NCI-H526 (cell line): ENCODE measurements around the gene RPS3.

Source experiments
- DNase-seq, 2 experiments: peaks; one replicate each; lab custom pipeline; 2025; lab: John Stamatoyannopoulos, UW

RPS3 gene

DNA sequence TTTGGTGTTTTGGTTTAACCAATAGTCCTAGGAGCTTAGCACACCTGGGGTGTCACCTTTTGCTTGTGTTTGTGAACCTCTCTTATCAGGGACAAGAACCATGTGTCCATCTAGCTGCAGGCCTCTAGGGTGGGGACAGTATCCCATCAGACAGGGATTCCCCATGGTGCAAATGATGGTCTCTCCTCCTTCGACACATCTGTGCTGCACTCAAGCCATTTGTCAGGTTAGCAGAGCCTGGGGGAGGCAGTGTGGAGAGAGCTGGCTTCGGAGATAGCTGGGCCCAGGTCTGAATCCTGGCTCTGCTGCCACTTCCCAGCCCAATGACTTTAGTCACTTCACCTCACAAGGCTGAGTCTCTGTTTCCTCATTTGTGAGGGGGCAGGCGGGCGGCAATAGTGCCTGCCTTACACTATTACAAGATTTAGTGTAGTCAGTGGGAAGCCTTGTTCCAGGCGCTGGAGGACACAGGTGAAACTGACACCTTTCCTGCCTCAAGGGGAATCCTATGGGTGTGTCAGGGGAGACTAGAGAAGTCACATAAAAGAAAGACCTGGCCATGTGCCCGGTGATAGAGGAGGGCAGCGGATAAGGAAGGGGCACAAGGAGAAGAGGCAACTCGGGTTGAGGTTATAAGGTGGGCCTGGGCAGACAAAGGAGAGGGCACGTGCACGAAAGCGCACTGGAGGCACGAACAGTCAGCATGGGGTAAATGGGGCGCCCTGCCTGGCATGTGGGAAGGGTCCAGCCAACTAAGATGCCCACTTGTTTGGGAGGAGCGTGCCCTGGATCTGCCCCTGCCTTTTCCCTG lies 21.1 kb downstream of the RPS3 start:
- DNase-seq = no peak

DNA sequence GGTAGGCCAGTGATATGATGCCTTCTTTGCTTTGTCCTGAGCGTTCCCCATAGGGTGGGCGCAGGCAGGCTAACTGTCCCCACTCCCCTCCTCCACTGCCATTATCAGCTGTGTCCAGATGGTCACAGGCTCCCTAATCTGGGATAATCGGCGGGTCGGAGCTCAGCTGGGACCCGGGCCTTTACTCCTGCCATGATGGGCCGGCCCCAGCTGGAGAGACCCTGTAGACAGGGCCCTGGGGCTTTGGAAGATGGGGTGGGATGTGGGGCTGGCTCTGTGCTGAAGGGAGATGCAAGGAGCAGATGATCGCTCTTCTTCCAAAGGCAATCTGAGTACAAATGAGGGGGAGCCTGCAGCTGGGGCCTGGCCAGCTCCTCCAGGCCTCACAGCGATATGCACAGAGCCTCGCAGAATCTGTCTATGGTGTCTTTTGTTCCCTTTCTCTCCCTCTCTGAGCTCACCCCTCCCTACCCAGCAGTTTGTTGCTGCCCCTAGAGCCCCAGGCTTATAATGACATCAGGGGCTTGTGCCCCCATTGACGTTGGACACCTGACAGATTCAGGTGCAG lies 21.8 kb downstream of the RPS3 start:
- no peak for DNase-seq

DNA sequence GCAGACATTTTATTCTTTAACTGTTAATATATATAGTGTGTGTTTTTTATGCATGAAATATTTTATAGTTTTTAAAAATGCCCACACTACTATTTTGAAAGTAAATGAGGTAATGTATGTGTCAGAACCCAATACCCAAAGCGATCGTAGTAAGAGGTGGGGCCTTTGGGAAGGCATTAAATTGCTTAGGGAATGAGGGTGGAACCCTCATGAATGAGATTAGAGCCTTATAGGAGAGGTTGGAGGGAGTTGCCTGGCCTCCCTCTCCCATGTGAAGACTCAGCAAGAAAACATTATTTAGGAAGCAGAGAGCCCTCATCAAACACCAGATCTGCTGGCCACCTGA lies 22.6 kb downstream of the RPS3 start:
- DNase-seq = no peak

DNA sequence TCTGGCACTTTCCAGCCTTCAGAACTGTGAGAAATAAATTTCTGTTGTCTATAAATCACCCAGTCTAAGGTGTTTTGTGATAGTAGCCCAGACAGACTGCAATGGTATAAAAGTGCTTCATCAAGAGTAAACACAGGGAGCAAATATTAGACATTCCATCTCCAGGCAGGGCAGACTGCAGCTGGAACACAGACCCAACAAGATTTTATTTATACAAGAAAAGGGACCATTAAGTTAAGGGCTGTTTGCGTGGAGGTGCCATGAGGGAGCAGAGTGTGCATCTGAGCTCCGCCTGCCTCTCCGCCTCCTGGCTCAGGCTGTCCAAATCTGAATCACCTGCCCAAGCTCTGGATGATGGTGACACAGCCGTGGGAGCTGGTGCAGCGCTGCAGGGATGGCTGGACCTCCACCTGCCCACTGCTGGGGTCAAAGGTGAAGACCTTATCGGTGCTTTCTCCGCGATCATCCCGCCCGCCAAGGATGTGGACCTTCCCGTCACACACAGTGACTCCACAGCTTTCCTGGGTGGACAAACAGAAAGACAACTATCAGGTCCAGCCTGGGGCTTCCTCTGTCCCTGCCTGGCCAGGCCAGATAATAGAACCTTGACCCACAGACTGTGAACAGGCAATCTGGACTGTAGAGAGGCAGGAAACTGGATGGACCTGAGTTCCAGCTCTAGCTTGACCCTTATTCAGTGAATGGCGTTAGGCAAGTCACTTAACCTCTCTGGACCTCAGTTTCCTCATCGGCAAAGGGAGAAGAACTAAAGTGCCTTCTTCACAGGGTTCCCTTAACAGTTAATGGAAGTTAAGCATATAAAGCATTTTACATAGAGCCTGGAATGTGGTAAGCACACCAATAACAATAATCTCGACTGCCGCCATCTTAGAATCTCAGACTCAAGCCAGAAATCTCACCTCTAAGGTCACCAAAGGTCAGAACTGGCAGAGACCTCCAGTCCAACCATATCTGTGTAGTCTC lies 23.2 kb downstream of the RPS3 start:
- DNase-seq = no peak

DNA sequence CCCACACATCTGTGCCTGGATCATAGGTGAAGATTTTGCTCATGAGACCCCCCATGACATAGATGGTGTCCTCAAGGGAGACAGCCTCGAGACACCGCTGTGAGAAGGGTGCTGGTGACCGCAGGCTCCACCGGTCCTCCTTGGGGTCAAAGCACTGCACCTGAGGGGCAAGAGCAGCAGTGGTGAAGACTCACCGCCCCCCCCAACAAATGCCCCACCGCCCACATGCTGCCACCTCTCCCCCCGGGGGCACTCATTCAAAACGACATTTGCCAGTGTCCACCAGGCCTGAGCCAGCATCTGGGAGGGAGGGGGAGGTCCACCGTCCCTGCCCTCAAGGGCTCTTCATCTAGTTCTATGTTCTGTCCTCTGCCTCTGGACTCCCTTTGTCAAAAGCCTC lies 24.4 kb downstream of the RPS3 start:
- no peak for DNase-seq

DNA sequence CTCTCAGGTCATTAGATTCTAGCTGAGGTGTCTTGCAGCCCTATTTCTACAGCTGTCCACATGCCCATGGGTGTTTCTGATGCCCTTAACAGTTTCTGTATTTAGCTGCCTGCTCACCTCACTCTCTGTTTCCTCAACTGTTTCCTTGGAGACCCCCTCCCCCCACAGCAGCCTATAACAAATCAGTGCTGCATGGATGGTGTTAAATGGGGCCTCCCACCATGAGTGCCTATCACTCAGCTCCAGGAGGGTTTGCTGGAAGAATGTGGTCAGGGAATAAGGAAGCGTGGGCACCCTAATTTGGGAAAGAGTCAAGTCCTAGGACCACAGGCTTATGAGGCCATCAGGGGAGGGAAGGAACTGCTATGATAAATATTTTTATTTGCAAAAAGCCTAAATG lies 25.1 kb downstream of the RPS3 start:
- no peak for DNase-seq

DNA sequence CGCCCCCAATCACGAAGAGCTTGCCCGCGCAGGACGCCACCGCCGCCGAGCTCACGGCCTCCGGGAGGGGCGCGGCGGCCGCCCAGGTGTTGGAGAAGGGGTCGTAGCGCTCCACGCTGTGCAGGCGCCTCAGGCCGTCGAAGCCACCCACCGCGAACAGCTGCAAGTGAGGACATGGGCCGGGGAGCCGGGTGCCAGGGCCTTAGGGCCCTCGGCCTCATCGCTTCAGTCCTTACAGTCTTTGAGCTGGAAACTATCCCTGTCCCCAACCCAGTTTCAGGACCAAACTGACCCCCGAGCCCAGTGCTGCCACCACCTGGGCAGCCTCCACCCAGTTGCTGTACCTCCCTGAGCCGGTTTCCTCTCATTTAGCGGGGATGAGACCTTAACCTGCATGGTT lies 26.1 kb downstream of the RPS3 start:
- DNase-seq = peak in 1 of 2 experiments; percentile 15

DNA sequence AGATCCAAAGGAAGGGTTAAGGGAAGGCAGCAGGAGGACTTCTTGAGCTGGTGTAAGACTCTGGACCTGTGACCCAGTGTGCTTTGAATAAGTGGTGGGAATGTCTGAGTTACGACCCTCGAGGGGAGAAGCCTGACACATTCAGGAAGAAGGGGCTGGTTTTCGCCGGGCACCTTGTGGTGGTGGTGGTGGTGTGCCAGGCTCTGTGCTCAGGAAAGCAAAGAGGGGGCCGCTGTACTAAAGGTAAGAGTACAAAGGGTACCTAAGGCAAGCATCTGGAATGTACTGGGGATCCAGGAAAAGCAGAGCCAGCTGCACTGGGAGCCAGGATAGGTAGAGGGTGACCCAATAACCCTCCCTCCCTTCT lies 27.4 kb downstream of the RPS3 start:
- DNase-seq = no peak

DNA sequence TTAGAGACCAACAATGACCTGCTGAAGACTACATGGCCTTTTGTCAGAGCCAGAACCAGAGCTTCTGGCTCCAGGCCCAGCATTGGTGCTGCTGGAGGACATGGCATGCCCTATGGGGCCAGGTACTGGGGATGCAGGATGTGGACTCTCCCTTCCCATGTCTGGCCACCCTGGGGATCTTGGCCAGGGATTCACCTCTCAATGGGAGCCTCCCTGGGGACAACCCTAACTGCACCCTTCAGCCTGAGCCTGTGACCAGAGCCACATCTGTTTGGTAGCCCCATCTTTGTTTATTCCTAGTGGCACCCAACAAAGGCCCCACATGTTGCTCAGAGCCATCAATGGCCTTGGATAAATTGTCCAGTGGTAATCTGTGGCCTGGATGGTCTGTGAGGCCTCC lies 27.9 kb downstream of the RPS3 start:
- no peak for DNase-seq

DNA sequence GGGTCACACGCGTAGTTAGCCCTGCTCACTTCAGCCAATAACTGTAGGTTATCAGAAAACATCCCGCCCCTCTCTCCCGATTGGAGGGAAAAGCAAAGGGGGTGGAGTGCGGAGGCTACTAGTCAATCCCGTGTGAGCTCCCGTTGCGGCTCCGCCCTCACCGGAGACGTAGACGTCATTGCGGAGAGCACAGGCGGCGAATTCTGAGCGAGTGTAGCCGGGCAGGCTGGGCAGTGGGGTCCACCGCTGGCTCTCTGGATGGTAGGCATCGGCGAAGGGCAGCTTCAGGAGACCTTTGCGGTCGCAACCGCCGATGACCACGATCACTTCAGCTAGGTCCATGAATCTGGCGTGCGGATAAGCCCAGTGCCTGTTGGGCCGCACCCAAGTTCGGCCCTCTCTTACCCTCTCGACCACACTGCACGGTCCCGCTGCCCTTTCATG lies 29.0 kb downstream of the RPS3 start:
- peak; percentile 93 to 97 for DNase-seq

DNA sequence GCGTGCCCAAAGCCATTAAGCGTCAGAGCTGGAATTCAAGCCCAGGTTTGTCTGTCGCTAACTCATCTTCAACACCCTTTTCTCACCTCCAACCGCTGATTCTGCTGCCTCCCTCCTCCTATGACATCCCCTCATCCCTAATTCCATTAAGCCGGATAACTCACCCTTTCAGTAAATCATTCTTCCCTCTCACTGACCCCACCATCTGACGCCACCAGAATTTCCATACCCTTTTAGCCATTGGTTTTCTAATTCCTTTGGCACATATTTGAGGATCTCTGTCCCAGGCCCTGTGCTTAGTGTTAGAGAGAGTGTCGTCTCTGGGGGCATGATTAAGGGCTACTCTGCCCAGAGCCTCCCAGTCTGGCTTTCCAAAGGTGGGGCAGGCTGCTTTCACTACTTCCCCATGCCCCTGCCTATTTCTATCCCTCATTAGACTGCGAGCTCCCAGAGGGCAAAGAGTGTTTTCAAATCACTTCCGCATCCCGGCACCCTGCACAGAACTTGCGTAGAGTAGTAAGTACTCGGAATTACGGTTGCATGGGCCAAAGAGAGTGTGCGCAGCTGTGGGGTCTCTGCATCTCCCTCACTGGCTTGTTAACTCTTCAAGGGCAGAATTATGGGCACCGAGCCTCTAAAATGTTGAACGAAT lies 29.8 kb downstream of the RPS3 start:
- DNase-seq = no peak

DNA sequence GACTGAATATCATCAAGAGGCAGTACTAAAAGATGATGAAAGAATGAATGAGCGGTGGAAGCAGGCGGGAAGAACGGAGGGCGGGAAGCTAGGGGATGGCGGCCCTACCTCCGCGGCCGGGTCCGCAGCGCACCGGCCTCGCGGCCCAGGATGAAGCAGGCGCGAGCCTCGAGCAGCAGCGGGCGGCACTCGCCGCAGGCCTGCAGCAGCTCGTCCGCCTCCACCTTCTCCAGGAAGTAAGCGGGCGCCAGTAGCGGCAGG lies 30.3 kb downstream of the RPS3 start:
- no peak for DNase-seq

DNA sequence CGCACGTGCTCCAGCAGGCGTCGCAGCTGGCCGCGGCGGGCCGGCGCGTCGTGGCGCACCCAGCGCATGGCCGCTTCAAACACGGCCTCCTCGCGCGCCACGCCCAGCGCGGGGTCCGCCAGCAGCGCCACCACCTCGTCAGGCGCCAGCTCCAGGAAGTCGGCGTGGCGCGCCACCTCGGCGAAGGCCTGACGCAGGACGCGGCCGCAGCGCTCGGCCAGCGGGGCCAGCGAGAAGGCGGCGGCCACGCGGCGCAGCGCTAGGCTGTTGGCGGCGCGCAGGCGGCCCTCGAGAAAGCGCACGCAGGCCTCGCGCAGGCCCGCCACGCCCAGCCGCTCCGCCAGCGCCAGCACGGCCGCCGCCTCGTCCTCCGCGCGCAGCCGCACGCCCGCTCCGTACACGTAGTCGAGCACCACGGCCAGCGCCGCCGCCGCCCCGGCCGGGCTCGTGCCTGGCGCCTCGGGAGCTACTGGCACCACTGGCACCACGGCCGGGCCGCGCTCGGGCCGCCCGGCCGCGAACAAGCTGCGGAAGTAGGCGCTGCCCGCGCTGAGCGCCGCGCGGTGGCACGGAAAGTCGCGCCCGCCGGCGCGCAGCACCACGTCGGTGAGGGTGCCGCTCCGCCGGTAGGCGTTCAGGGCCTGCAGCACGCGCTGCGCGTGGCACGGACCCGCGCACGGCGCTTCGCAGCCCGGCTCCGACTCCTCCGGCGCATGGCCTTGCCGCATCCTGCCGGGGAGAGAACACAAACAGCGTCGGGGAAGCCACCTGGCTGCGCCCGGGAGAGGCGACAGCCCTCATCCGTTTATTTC lies 30.8 kb downstream of the RPS3 start:
- peak; percentile 40 to 88 for DNase-seq

DNA sequence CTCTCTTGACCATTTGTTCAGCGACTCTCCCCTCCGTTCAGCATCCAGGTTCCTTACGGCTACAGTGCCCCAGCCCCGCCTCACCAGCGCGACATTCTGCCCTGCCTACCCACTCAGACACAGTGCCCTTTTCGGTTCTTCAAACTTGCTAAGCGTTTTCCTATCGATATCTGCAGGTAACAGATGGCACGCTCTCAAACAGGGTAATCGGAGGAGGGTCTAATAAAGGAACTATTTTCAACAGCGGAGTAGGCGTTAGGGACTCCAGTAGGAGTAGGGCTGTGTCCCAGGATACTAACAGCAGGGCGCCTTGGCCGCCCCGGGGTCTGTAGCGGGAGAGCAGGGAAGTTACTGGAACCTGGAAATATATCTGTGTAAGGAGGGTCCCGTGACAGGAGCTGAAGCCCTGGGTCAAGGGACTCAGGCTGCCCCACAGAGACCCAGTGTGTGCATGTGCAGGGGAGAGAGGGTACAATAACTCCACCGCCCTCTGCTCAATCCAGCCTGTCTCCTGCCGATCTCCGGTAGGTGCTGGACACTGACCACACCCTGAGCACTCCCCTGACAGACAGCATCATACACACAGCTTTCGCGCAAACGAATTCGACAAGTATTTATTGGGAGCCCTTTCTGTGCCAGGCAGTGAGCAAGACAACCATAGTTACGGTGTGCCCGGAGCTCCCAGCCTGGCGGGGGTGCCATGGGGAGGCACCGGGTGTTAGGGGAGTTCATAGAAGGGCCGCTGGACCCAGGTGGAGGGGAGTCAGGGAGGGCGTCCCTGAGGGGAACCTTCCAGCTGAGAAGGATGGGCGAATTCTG lies 31.6 kb downstream of the RPS3 start:
- DNase-seq = peak in 1 of 2 experiments; percentile 53

DNA sequence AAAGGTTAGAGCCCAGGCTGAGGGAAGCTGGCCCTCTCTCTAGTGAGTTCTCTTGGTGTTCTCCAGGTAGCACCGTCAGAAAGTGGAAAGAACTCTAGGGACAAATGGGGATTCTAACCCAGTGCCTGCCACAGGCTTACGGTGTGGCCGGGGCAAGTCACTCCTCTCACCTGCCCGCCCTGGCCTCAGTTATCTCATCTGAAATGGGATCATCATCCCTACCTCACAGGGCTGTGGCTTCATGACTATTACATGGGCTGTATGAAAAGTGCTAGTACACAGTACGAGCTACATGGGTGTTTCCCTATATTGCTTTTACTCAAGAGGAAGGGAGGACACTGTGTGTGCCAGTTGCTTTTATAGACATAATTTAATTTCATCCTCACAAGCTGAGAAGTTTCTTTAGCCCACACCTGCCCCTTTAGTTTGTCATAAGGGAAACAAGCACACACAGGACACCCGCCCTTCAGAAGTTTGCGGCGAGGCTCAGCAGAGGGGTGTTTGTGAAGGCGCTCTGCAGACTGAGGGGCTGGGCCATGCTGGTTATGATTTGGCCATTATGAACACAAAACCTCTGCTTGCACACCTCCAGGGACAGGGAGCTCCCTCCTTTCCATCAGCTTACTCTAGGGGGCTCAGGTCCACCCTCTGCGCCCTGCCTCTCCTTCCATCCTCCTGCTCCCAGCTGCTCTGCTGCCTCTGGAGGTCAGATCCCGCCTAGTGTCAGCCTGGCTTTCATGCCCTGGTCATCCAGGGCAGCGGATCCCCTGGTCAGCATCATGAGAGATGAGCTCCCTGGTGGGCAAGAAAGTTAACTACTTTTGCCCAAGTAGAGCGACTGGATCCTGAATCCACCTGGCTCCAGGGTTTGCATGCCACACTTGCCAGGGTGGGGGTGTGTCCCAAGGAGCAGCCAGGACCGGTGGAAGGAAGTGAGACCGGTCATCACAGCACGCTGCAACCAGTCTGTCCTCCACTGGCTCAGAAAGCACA lies 32.5 kb downstream of the RPS3 start:
- DNase-seq = no peak

DNA sequence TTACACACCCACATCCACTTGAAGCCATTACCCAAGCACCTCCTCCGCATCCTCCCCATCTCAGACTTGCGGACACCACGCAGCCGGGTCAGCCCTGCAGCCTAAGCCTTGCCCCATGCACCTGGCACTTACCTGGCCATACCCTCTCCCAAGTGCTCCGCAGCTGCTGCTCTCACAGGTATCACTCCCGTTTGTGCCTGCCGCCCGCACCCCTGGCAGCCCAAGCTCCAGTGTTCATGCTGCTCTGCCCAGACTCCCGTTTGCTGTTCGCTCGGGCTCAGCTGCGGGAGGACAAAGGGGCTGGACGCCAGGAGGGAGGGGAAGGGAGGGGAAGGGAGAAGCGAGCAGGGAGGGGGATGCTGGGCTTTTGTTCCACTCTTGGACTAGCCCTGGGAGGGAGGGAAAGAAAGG lies 33.6 kb downstream of the RPS3 start, which contains the start of gene KLHL35:
TSS of gene KLHL35 (minus strand) at position 293 of the 411 bp plus-strand sequence. CDS start 2,574 bp downstream, outside the sequence.
- DNase-seq = no peak

DNA sequence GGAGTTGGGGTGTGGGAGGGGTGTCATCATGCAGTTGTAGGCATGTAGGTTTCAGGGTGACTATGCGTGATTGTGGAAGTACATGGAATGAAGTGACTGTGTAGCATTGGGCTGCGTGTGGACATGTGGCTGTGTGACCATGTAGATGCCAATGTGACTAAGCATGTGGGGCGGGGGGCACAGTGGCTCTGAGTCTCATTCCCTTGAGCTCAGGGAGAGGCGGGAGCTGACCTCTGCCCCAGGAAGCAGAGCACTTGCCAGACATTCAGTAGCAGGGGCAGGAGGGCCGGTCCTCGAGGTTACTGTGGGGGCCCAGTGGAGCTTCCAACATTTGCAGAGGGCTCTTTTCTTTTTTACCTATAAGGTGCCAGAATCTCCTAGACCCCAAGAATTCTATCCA lies 34.1 kb downstream of the RPS3 start:
- DNase-seq = no peak

DNA sequence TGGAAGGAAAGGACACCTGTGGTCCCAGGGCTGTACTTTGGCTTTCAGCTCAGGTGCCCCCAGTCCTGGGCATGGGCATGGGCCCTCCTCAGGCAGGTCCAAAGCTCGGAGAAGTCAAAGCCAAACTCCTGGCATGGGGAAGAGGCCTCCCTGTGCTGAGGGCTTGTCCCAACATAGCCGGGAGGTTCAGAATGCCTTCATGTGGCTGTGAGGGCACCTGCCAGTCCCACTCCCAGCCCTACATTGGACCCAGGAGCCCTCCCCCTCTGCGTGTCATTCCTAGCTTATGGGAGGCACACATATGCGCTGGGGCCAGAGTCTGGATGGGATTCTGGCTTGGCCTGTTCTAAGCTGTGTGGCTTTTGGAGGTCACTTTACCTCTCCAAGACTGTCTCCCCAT lies 34.7 kb downstream of the RPS3 start:
- DNase-seq = no peak

DNA sequence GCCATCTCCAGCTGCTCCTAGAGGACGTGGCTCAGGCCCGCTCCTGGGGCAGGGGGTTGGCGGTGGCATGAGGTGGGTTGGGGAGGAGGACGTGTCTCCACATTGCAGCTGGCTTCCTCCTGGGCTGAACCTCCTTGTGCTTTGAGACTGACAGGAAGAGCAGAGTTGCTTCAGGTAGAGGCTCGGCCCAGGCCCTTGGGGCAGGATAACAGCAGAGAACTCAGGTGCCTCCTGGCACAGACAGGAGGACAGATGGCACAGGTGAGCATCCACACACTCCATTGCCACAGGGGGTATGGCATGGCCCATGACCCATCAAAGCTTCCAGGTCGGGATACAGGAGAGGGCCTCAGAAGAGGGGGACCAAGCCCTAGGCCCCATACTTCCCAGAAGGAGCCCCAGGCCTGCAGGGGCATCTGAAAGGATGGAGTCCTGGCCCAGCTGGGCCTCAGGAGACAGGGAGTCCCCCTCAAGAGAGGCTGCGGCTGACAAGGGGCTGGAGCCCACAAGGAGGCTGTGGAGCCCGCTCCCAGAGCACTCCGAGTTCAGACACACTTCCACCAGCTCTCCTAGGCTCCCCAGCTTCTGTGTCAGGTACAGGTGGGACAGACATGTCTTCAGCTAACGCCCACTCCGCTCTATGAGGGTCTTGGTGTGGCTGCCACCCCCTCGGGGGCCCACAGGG lies 35.7 kb downstream of the RPS3 start:
- DNase-seq = no peak
